GM21360 (cell line): Measurements from ENCODE around the gene CST6.
"Not testable (repeated sequence)": the region's sequence is repeated elsewhere in the genome, so short reads cannot be mapped to it uniquely, and the experiment has no call there.

Experiments
- ATAC-seq: cut with Tn5 transposase; IDR thresholded peaks from one replicate; pipeline ENCODE4 v1.9.1; 2021; ENCODE audit warnings: mild to moderate bottlenecking, moderate library complexity; ENCODE audit not compliant: unreplicated experiment

Gene CST6

GRCh38 chr11:65982824-65983588 lies 28.8 kb upstream of the CST6 start:
- ATAC-seq = no peak

GRCh38 chr11:65983589-65983987 lies 28.2 kb upstream of the CST6 start:
- ATAC-seq = no peak

GRCh38 chr11:65987336-65987735 lies 24.5 kb upstream of the CST6 start:
- ATAC-seq = no peak

GRCh38 chr11:65988791-65989592 lies 22.8 kb upstream of the CST6 start:
- peak; percentile 82 for ATAC-seq

GRCh38 chr11:65992056-65992455 lies 19.8 kb upstream of the CST6 start:
- no peak for ATAC-seq

- ATAC-seq = no peak
These were observed 14.5 kb upstream of the CST6 start for GRCh38 chr11:65997286-65997685.

- no peak for ATAC-seq
These were observed 9.7 kb upstream of the CST6 start, which contains the start of the genes BANF1 and EIF1AD for GRCh38 chr11:66001942-66002647. Gene BANF1, plus strand, starts transcription at chr11:66002503. Its CDS starts 748 bp downstream, at chr11:66003251. Gene EIF1AD, minus strand, starts transcription at chr11:66002157. Its CDS starts 1,768 bp downstream, at chr11:66000389.

- no peak for ATAC-seq
These were observed 9.1 kb upstream of the CST6 start for GRCh38 chr11:66002648-66003225.

- no peak for ATAC-seq
These were observed 8.5 kb upstream of the CST6 start for GRCh38 chr11:66003291-66003690.

- no peak for ATAC-seq
These were observed 7.6 kb upstream of the CST6 start for GRCh38 chr11:66004186-66004585.

GRCh38 chr11:66006134-66006890 lies 5.5 kb upstream of the CST6 start:
- no peak for ATAC-seq

GRCh38 chr11:66006891-66007176 lies 5.0 kb upstream of the CST6 start:
- ATAC-seq = no peak

GRCh38 chr11:66007201-66007634 lies 4.6 kb upstream of the CST6 start:
- no peak for ATAC-seq

GRCh38 chr11:66008095-66008467 lies 3.7 kb upstream of the CST6 start:
- no peak for ATAC-seq

GRCh38 chr11:66008468-66009101 lies 3.2 kb upstream of the CST6 start:
- no peak for ATAC-seq

GRCh38 chr11:66010036-66010435 lies 1.8 kb upstream of the CST6 start:
- not testable (repeated sequence) for ATAC-seq

- ATAC-seq = no peak
These were observed 496 bp upstream of the CST6 start for GRCh38 chr11:66011239-66011784.

GRCh38 chr11:66012371-66012945 lies 650 bp downstream of the CST6 start:
- no peak for ATAC-seq
